Colonic mucosa (tissue), 4 donors: Measurements from ENCODE around the gene FITM2. TPM values are rescaled to one million over a fixed set of nuclear protein-coding genes. Genes with fewer than 3 reads are reported as not detected.
A peak's percentile ranks its signal among the peaks of the same experiment; 100 is the strongest.

ENCODE experiments used
- DNase-seq: peaks from one replicate; pipeline ENCODE4 v3.0.0-alpha.2; 2020
- H3K27ac ChIP-seq: fragments of 200-600 bp; one replicate; pipeline ENCODE4 v1.8.0; 2021
- H3K27me3 ChIP-seq: fragments of 200-600 bp; one replicate; pipeline ENCODE4 v1.8.0; 2021
- H3K36me3 ChIP-seq: fragments of 200-600 bp; one replicate; pipeline ENCODE4 v1.8.0; 2021
- H3K4me1 ChIP-seq: fragments of 200-600 bp; one replicate; pipeline ENCODE4 v1.8.0; 2021; ENCODE audit warnings: mild to moderate bottlenecking
- H3K4me3 ChIP-seq: fragments of 200-600 bp; one replicate; pipeline ENCODE4 v1.8.0; 2021
- H3K9ac ChIP-seq, 2 donors: one replicate each; pipeline ENCODE4 v1.7.0; 2013; ENCODE audit warnings: control low read depth in 2 of 2, low read depth in 2 of 2, low read length in 2 of 2
- H3K9me3 ChIP-seq: fragments of 200-600 bp; one replicate; pipeline ENCODE4 v1.8.0; 2021
- CTCF ChIP-seq: fragments of 200-600 bp; IDR thresholded peaks from one replicate; pipeline ENCODE4 v1.8.0; 2022; ENCODE audit warnings: antibody characterized with exemption, mild to moderate bottlenecking
- intact Hi-C: fragments of 100-400 bp; cut with DNase I; formaldehyde crosslinking; loops from one replicate; pipeline ENCODE4 v1.14.1; 2022
- total RNA-seq, 2 donors: library from RNA; stranded (reverse); fragmentation: NEBNext Ultra II Directional in 1 of 2; extraction: Animal tissue kit (Norgen Biotek cat#: 25700) in 1 of 2; gene quantifications; one replicate each; pipeline ENCODE4 v1.2.1, GENCODE V29; 2021
- donor health status: healthy.
- donor health status: DM: no; HTN: no; CAD: no.
- donor health status: DM: no; HTN: no; CAD: no.

Gene FITM2
- total RNA-seq, 2 donors from 2014 or later, result 10.1 to 11.6 TPM

- Histone ChIP-seq H3K27ac (no peak overlapping the region), H3K27me3 (no peaks in the 10 kb centered on the region), H3K36me3 (no peaks in the 10 kb centered on the region), H3K9ac (no peak overlapping the region), H3K9me3 (no peaks in the 10 kb centered on the region), H3K4me1 (no peaks in the 10 kb centered on the region), H3K4me3 (no peak overlapping the region)
- intact Hi-C loops, result no loop called here
- peak; percentile 28 for DNase-seq
- TF ChIP-seq CTCF, result no peak
These were observed 22.8 kb downstream of the FITM2 start for GRCh38 chr20:44288252-44288651.

- Histone ChIP-seq H3K36me3 (no peaks in the 10 kb centered on the region), H3K27me3 (no peaks in the 10 kb centered on the region), H3K27ac (no peak overlapping the region), H3K4me1 (no peaks in the 10 kb centered on the region), H3K4me3 (no peak overlapping the region), H3K9ac (no peak overlapping the region), H3K9me3 (no peaks in the 10 kb centered on the region)
- peak; percentile 66 for DNase-seq
- TF ChIP-seq CTCF, result no peak
- intact Hi-C loops, result no loop called here
These were observed 23.5 kb downstream of the FITM2 start for GRCh38 chr20:44287272-44288097.

- no peaks in the 10 kb centered on the region for H3K9me3 ChIP-seq
- no peaks in the 10 kb centered on the region for H3K27me3 ChIP-seq
- H3K4me1 ChIP-seq, result no peaks in the 10 kb centered on the region
- TF ChIP-seq CTCF, result no peak
- H3K36me3 ChIP-seq, result no peaks in the 10 kb centered on the region
- no peak for DNase-seq
- no peak overlapping the region for H3K4me3 ChIP-seq
- H3K9ac ChIP-seq, result no peak overlapping the region
- H3K27ac ChIP-seq, result no peak overlapping the region
- intact Hi-C loops, result no loop called here
These were observed 27.0 kb downstream of the FITM2 start for GRCh38 chr20:44284032-44284431.

GRCh38 chr20:44282192-44282591 is 28.8 kb downstream of the FITM2 start:
- no peaks in the 10 kb centered on the region for H3K4me1 ChIP-seq
- no peaks in the 10 kb centered on the region for H3K9me3 ChIP-seq
- no peaks in the 10 kb centered on the region for H3K27me3 ChIP-seq
- no peaks in the 10 kb centered on the region for H3K36me3 ChIP-seq
- no peak for TF ChIP-seq CTCF
- no peak overlapping the region for H3K9ac ChIP-seq
- no peak overlapping the region for H3K27ac ChIP-seq
- no peak overlapping the region for H3K4me3 ChIP-seq
- intact Hi-C loops, result no loop called here
- DNase-seq, result no peak

- H3K9me3 ChIP-seq, result no peaks in the 10 kb centered on the region
These were observed 30.6 kb downstream of the FITM2 start for GRCh38 chr20:44280387-44280786.

More at GRCh38 chr20:44280387-44280786, 30.6 kb downstream of the FITM2 start:
- Histone ChIP-seq H3K27ac (no peak overlapping the region), H3K9ac (no peak overlapping the region), H3K27me3 (no peaks in the 10 kb centered on the region), H3K4me3 (no peak overlapping the region), H3K4me1 (no peaks in the 10 kb centered on the region), H3K36me3 (no peaks in the 10 kb centered on the region)
- no peak for DNase-seq
- TF ChIP-seq CTCF, result no peak
- intact Hi-C loops, result no loop called here
